ENCODE data around the gene COMTD1.

COMTD1 gene

DNA sequence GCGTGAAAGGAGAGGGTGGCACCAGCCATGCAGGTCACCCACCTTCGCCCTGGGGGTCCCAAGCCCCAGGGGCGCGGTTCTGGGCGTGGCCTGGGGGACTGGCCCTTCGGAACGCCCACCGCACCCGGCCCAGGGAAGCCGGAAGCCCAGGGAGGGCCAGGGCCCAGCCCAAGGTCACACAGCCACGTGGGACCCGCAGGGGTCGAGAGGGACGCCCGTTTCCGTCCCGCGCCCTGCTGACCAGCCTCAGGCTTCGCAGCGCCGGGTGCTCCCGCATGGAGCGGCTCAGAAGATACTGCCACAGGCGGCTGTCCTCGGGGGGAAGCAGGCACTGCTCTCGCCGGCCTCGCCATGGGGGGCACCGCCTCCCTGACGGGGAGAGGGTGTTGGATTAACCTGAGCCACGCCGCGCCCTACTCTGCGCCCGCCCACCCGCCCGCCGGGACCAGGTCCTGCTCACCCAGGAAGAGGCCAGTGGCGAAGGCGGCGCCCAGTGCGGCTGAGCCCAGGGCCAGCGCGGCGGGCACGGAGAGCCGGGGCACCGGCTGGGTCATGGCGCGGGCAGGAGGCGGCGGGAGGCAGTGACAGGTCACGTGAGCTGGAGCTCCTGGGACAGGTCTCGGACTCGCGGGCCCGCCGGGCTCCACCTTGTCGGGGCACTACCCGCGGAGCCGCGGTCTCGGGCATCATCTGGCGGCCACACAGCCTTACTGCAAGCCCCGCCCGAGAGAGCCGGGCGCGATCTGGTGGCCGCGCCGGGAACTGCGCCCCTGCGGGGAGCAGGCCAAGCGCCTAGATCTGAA is at the start of gene COMTD1:
TSS of gene COMTD1 (minus strand) at position 583 of the 803 bp plus-strand sequence. CDS start at position 554, 29 bp downstream.
- peak; percentile 94 for DNase-seq (ENCODE audit: low spot score)

DNA sequence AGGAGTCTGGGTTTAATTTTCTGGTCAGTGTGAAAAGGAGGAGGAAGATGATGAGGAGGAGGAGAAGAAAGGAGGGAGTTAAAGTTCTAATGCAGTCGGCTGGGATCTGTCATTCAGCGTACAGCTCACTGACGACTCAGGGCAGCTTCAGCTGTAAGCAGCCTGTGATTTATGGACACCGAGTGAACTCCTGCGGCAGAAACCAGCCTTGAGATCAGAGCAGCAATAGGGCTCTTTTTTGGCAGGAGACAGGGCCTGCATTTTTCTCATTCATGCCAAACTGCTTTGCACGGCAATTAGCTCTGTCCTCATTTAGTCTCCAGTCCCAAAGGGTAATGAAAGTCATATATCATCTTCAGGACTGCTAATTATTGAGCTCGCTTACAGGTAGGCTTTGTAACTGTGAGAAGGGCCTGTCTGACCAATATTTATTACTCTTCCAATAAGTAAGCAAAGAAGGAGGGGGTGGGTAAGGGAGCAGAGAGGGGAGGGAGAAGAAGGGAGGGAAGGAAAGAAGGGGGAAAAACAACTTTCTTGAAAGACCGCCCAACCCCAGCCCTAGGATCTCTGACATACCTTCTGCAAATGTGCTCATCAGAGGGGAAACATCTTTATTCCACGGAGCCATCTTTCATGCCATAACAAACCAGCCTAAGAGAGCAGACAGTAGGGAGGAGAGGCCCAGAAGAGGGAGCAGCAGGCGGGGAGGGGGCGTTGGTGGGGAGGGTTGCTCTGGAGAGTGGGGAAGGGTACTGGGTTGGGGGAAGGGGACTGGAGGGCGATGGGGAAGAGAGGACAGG is 48.1 kb upstream of the COMTD1 start:
- no peak for DNase-seq (ENCODE audit: low spot score)

DNA sequence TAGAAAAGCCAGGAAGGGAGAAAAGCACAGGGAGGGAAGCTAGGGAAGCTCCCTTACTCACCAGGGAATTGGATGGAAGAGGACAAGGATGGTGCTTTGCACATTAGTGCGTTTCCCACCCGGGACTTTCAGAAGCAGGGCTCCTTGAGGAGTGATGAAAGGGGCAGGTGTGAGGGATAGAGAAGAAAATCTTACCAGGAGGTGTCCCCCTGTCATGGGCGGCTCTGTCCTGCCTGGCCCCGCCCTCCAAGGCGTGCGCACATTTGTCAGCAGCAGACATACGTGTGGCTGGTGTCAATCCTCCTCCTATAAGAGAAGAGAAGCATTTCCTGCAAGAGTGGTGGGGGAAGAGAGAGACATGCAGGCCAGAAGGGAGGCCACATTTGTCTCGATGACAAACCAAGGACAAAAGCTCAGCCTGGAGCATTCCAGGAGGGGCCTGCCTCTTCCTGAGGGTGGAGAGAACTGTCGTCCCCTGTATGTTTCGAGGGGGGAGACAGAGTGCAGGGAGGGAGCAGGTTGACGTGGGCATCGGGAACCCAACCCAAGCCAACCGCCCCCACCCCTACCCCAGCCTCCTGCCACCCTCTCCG is 47.4 kb upstream of the COMTD1 start:
- no peak for DNase-seq (ENCODE audit: low spot score)

DNA sequence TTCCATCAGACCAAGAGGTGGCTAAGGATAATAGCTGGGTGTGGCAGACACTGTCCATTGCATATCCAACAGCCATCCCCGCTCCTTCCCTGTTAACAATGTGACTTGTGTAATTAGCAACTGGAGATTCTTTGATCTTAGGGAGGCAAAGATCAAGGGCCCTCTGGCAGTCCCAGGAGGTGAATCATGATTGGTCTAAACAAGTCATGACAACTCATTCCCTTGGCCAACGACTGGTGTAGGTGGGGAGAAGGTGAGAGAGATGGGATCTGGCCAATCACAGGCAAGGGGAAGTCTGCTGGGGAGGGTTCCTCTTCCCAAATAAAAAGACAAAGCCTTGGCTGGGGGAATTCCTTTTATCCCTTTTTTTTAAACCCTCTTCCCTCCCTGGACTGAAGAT is 46.2 kb upstream of the COMTD1 start:
- DNase-seq (ENCODE audit: low spot score) = no peak

DNA sequence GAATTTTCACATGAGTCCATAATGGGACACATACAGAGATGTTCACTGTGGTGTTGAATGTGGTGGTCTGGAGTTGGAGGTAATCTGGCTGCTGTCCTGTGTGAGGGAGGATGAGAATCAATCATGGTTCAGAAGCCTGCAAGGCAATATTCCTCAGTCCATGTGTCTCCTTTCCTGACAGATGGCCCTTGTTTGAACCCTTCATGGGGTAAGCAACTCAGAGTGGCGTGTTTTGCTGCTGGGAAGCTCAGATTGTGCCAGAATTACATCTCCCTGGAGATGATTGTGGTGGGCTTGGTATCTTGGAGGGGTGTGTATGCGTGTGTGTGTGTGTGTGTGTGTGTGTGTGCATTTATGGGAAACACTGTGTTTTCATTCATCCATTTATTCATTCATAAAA is 44.5 kb upstream of the COMTD1 start:
- DNase-seq (ENCODE audit: low spot score) = no peak

DNA sequence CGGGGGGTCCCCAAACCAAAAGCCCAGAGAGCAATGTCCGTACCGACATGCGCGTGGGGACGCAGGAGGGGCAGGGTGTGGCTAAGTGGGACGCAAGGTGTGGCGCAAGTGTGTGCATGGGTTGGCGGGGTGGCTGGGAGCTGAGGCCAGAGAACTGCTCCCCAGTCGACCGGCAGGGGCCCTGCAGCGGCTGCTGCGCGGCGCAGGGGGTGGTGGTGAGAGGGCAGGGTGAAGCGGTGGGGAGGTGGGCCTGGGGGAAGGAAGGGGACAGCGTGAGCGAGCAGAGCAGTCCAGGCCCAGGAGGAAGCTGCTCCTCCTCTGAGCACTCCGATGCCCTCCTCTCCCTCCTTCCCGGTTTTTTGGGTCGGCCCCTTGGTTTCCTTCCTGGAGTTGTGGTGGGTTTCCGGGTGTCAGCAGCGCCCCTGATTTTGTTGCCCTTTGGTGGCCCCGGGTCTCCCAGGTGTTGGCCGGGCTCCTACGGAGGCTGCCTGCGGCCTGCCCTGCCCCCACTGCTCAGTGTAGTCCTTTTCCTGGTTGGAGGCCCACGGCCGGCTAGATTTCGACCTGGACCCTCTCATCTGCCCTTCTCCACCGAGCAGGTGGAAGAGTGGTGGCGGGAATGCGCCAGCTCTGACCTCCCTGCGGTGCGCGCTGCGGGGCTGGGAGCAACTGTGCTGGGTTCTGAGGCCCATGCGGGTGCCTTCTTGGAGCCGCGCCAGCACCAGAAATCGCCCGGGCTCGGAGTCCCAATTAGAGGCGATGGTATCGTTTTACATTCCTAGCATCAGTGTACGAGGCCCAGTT is 40.5 kb upstream of the COMTD1 start:
- DNase-seq (ENCODE audit: low spot score) = no peak

DNA sequence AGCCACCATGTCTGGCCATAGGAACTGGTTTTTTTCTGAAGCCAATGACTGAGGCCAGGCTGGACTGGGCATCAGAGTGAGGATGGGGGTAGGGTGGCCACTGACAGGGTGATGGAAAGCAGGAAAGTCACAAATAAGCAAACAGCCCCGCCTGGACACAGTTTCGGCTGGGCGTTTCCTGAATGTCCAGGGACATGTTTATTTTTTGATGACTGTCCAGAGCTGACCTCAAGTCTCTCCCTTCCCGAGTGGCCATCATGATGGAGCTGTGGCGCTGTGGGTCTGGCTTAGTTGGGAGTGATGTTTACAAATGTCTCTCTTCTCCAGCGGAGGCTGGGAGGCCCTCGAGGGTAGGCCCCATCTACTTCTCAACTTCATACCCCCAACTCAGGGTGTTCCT is 37.1 kb upstream of the COMTD1 start:
- DNase-seq (ENCODE audit: low spot score) = no peak

DNA sequence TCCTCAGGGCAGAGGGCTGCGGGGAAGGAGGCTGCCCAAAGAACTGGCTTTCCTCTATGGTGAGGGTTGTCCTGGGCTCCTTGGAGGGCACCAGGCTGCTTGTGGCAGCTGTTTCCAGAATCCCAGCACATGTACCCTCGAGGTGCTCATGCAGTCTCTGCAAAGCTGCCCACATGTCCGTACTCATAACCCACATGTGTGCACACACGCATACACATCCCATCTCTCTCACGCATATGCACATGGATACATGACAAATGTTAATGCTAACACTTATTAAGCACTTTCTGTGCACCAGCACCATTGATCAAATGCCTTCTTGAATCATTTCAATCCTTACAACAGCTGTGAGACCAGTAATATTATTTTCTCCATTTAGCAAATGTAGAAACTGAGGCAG is 36.3 kb upstream of the COMTD1 start:
- DNase-seq (ENCODE audit: low spot score) = no peak

DNA sequence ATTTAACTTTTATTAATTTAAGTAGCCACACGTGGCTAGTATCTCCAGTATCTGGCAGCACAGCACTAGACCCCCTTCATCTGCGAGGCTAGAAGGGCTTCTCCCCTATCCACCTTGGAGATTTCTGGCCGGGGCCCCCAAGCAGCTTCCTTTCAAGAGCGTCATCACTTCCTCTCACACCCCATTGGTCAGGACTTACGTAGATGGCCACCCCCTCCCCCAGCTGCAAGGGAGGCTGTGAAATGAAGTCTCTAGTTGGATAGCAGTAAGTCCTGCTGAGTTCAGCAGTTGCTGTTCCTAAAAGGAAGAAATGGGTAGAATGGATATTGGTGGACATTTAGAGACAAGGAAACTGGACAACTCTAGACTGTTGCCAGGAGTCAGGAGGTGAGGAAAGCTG is 33.8 kb upstream of the COMTD1 start:
- no peak for DNase-seq (ENCODE audit: low spot score)

DNA sequence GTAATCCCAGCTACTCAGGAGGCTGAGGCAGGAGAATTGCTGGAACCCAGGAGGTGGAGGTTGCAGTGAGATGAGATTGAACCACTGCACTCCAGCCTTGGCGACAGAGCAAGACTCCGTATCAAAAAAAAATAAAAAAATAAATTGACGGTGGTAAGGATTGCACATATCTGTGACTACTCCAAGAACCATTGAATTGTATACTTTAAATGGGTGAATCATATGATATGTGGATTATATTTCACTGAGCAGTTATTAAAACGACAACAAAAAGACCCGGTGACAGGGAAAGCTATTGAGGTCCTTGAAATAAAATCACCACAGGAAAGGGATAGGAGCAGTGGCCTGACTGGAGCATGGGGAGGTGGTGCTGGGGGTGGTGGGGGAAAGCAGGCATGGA is 31.2 kb upstream of the COMTD1 start:
- DNase-seq (ENCODE audit: low spot score) = no peak

DNA sequence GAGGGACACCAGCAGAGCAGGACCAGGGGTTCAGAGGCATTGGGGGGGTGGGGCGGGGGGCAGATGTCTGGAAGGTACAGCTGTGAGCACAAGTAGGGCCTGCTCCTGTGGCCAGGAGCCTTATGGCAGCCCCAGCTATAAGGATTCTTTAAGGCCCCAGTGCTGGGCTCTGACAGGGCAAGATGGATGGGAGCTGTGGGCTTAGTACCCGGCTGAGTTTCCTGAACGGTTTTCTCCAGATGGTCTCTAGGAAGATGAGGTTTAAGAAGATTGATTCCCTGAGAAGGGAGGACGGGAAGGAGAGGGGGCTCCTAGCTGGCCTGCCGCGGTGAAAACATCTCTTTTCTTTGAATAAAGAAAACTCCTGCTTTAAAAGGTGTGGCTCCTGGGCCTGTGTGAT is 30.1 kb upstream of the COMTD1 start:
- no peak for DNase-seq (ENCODE audit: low spot score)

DNA sequence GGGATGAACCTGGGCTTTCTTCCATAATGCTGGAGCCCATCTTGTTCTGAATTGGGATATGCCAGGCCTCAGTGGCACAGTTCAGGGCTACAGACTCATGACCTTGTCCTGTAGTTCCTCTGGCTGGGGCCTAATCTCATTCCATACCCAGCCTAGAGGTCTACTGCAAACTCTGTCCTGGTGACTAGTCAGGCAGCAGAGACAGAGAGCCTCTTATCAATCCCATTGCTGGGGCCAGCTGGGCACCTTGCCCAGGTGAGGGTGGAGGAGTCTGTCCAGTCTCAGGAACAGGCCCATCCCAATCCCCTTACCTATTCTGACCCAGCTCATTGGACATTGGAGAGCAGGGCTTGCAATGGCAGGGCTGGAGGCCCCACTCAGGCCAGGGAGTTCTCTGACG is 28.0 kb upstream of the COMTD1 start:
- DNase-seq (ENCODE audit: low spot score) = no peak

DNA sequence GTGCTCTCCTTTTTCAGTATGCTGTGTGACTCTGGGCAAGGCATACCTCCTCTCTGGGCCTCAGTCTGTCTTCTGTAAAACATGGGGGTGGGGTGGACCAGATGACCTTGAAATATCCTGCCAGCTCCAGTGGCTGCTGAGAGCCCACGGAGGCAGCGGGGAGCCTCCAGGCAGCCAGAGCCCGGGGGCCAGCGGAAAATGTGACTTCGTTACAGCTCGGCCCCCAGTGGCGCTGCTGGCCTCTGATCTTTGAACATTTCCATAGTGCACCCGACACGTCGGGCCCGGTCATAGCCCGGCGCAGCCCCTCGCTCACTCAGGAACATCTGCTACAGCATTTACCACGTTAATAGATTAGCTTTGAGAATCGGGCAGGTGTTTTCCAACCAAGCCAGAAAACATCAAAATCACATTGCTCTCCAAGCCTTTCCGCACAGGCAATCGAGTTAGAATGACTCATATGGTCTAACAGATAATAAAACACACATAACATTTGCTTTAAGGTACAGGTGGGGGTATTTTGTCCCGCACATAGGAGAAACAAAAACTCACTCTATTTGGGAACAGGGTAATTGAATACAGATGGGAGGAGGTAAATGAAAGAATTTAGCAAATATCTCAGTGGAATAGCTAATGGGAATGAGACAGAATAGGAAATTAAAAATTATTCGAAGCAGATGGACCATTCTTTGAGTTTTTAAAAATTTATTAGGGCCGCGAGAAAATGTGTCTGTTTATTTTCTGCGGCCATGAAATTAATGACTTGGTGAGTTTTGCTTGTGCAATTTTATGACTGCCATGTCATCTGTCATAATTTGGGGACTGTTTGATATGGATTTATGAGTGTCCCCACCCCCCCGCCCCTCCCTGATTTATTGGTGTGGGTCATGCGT is 26.3 kb upstream of the COMTD1 start:
- no peak for DNase-seq (ENCODE audit: low spot score)

DNA sequence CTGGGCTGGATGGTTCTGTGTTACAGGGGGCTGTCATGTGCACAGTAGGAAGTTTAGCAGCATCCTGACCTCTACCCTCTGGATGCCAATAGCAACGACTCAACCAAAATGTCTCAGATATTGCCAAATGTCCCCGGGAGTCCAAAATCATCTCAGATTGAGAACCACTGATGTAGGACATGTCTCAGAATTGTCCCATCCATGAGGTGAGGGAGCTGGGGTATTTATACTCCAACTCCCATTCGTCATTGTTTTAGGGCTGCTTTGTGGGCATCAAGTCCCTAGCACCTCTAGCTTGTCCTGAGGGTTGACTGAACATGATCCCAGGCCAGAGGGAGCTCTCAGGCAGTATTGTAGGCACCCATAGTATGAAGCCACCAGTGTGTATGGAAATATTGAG is 25.2 kb upstream of the COMTD1 start:
- no peak for DNase-seq (ENCODE audit: low spot score)

DNA sequence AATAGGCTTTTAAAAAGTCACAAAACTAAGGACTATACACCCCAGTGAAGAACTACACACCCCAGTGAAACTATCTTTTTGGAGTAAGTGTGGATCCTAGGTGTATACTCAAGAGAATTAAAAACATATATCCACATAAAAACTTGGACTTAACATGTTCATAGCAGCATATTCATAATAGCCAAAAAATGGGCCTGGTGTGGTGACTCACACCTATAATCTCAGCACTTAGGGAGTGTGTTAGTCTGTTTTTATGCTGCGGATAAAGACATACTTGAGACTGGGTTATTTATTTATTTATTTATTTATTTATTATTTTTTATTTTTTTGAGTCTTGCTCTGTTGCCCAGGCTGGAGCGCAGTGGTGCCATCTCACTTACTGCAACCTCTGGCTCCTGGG is 19.0 kb upstream of the COMTD1 start:
- no peak for DNase-seq (ENCODE audit: low spot score)

DNA sequence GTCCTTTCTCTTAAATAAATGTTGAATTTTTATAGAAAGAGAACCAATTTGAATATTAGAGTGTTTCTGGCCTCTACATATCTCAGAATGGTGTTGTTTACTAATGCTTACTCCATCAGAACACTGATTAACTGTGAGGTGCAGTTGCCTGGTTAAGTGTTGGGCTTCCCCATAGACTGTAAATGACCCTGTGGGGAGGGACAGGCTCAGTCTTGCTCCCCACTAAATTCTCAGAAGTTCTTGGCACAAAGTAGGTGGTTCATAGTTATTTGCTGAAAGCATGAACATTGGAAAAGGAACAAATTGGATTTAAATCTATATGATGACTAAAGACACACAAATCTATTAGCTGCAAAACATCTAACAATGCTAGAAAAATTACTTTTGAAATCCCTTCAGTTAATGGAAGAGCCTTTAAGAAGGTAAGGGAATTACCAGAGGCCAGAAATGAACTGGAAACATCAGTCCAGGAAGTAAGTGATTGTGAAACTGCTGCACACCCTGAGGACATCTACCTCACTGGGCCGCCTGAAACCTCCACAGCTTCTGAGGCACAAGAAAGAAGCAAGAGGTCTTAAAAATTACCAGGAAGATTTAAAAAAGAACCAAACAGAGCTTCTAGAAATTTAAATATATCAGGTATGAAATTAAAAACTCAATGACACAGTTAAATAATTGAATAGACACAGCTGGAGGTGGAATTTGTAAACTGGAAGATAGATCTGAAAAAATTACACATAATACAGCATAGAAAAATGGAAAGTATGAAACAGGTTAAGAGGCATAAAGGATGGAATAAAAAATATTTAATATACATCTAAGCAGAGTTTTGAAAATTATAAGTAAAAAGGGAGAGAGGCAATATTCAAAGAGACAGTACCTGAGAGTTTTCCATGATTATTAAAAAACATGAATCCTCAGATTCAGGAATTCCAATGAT is 17.8 kb upstream of the COMTD1 start:
- DNase-seq (ENCODE audit: low spot score) = no peak

DNA sequence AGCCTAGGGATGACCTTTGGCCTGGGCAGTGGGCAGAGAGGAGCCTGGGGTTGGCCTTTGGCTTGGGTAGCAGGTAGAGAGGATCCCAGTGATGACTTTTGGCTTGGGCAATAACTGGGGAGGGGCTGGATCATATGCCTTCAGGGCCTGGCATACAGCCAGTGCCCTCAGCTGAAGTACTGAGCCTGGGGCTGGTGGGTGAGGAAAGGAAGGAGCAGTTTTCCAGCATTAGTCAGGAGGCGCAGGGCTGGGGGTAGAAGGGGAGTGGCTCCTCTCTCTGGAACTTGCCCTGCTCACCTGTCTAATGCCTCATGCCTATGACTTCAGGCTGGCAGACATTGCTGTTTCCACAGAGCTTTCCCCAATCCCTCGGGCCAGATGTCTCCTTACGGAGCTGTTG is 15.2 kb upstream of the COMTD1 start:
- no peak for DNase-seq (ENCODE audit: low spot score)

DNA sequence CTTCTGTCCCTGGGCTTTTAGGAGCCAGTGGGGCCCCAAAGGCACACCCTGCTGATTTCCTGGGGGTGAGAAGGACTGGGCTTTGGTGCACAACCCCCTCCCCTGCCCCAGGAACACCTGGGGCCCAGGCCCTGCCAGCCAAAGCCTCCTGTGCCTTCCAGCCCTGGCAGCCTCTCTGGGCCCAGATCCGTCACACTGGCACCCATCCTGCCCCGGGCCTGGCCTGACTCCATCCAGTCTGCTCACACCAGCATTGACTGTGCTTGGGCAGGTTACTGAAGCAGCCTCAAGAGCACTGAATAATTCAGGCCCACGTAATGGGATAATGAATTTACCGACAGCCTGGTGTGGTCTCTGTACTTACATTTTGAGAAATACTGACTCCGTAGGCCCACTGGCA is 12.0 kb upstream of the COMTD1 start:
- no peak for DNase-seq (ENCODE audit: low spot score)

DNA sequence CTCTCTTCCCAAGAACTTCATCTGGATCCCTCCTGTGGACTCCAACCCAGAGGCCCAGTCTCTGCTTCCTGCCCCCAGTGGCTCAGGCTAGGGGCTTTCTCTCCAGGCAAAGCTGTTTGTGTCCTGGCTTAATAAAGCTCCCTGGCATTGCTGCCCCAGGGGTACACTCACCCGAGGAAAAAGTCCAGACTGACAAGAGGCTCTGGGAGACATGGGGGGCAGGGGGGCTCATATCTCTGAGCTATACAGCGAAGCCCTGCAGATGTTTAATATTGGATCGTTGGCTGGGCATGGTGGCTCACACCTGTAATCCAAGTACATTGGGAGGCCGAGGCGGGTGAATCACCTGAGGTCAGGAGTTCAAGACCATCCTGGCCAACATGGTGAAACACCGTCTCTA is 10.7 kb upstream of the COMTD1 start:
- no peak for DNase-seq (ENCODE audit: low spot score)
